HG02884 (cell line): ENCODE data around the gene SPRR2F.

Source experiments
- ATAC-seq: cut with Tn5 transposase; IDR thresholded peaks from one replicate; pipeline ENCODE4 v1.9.1; 2021; ENCODE audit warnings: mild to moderate bottlenecking, moderate library complexity; ENCODE audit not compliant: unreplicated experiment

Gene SPRR2F

DNA sequence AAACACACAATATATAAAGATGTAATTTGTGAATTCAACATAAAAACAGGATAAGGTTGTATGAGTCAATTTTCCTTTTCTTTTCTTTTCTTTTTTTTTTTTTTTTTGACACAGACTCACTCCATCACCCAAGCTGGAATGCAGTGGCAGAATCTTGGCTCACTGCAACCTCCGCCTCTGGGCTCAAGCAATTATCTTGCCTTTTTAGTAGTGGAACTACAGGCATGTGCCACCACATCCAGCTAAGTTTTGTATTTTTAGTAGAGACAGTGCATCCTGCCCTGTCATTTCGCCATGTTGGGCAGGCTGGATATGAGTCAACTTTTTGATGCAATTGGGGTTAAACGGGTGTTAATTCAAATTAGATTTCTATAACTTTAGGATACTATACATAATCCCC is 31.6 kb downstream of the SPRR2F start:
- ATAC-seq, result no peak

DNA sequence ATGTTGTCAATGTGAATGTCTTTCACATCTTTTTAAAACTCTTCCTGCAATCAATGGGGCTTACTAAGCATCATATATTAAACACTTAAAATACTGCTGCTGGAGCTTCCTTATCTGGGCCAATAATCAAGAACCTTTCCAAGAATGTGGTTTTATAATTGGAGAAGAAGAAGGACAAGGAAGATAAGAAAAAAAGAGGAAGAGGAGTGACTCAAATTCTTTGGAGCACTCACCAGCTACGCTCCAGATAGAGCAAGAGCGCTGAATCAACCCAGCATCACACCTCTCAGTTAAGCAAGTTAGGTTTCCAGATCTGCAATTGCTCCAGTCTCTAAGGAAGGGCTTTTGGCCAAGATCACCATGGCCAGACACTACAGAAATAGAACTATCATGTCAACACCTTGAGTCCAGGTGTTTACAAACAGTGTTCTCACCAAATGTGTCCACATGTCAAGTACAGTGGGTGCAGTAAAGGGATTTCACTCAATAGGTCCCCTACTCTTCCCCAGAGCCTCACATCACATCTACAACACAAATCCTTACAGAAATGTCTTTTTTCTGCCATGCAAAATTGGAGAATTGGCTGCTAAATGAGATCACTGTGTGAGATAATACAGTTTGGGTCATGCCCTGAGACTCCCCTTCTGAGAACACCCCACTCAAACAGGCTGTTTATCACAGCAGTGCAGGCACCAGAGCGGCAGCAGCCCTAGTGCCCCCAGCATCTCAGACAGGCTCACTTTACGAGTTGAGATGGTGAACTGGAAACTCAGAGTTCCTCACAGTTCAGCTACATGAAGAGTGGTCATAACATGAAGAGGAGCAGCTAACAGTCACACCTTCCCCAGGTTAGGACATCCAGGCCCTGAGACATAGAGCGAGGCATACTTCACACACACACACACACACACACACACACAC is 40.2 kb downstream of the SPRR2F start:
- ATAC-seq, result no peak

DNA sequence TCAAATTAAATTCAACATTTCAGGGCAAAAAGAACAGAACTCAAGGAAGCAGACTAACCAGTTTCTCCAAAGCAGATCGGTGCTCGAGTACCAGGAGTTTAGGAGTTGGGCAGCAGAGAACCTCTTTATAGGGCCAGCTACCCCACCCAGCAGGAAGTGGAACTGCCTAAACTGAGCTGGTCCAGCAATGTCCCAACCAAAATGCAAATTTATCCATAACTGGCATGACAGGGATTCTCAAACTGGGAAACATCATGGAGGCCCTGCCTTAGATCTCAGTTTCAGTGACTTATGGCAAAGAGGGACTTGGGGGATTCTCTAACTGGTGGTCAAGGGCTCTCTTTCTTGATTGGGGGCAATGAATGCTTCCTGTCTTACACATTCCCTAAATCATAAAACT is 41.8 kb downstream of the SPRR2F start, which contains the start of gene SPRR2B:
Gene SPRR2B, minus strand, starts transcription at position 101 of the 400 bp plus-strand sequence. CDS start 772 bp downstream, outside the sequence.
- ATAC-seq, result no peak

DNA sequence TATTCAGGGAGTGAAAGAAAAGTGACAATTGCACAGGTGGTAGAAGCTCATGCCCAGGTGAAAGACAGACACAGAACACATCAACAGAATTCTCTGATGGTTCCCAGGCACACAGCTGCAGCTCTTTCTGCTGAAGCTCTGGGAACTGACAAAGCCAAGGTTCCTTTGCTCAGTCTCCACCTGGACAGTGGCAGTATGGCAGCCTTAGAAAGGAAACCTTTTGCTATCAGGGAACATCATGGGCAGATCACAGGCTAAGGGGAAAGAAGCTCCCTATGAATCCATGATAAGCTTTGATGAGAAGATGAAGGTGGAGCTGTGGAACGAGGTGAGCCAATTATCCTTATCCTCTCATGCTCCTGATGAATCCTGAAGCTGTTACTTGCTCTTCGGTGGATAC is 43.1 kb downstream of the SPRR2F start:
- ATAC-seq, result no peak
